Measurements from ENCODE around the gene TFEB.

The TFEB gene

DNA sequence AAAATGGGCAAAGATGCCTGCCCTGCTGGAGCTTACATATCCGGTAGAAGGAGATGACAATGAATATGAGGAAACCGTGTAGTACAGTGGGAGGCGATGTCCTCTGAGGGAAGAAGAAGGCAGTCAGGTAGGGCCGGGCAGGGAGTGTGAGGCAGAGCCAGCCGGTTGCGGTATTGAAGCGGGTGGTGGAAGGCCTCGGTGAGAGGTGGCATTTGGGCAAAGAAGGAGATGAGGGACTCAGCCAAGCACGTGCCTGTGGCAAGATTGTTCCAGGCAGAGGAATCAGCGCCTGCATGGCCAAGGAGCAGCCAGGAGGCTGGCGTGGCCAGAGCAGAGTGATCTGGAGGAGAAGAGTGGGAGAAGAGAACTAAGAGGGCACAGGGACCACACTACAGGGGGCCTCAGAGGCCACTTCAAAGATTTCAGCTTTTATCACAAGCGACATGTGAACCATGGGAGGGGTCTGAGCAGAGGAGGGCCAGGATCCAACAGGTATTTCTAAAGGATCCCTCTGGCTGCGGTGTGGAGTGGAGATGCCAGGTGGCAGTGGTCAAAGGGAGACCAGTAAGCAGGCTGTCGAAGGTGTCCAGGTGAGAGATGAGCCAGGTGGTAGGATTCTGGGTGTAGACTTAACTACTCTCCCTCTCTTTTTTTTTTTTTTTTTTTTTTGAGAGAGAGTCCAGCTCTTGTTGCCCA is 83.3 kb downstream of the TFEB start:
- H3K9me3 ChIP-seq (ENCODE audit: control insufficient read depth, insufficient read depth, low read depth, low read length) = no peaks in the 10 kb centered on the region
- no peak overlapping the region for H3K27ac ChIP-seq (ENCODE audit: extremely low read depth, low read depth, low read length)
- 0 out of 2 replicates have a peak, but pooled peaks cover 3% of the 10 kb centered on the region for H3K4me1 ChIP-seq (ENCODE audit: control insufficient read depth, insufficient read depth, low read length)
- TF ChIP-seq, protein P1, sequence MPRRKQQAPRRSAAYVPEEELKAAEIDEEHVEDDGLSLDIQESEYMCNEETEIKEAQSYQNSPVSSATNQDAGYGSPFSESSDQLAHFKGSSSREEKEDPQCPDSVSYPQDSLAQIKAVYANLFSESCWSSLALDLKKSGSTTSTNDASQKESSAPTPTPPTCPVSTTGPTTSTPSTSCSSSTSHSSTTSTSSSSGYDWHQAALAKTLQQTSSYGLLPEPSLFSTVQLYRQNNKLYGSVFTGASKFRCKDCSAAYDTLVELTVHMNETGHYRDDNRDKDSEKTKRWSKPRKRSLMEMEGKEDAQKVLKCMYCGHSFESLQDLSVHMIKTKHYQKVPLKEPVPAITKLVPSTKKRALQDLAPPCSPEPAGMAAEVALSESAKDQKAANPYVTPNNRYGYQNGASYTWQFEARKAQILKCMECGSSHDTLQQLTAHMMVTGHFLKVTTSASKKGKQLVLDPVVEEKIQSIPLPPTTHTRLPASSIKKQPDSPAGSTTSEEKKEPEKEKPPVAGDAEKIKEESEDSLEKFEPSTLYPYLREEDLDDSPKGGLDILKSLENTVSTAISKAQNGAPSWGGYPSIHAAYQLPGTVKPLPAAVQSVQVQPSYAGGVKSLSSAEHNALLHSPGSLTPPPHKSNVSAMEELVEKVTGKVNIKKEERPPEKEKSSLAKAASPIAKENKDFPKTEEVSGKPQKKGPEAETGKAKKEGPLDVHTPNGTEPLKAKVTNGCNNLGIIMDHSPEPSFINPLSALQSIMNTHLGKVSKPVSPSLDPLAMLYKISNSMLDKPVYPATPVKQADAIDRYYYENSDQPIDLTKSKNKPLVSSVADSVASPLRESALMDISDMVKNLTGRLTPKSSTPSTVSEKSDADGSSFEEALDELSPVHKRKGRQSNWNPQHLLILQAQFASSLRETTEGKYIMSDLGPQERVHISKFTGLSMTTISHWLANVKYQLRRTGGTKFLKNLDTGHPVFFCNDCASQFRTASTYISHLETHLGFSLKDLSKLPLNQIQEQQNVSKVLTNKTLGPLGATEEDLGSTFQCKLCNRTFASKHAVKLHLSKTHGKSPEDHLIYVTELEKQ (tag by site-specific recombination; IDR thresholded peaks at IDR 0.05; ENCODE audit: borderline replicate concordance) = no peak
- peak; percentile 64 for TF ChIP-seq SCRT2 (tag by site-specific recombination; IDR thresholded peaks at IDR 0.05)
- ChIA-PET CTCF (interaction anchor here (1.1 to 1.2 kb wide), 2 partner anchors 31 to 54 kb away, joined by 3 read pairs; no protein-coding TSS in a partner anchor), POLR2A (no interaction called here)
- no peaks in the 10 kb centered on the region for H3K36me3 ChIP-seq (ENCODE audit: control insufficient read depth in 2 of 2, insufficient read depth in 1 of 2, low read length in 2 of 2)
- H3K4me3 ChIP-seq (ENCODE audit: low read depth, low read length) = no peak overlapping the region

DNA sequence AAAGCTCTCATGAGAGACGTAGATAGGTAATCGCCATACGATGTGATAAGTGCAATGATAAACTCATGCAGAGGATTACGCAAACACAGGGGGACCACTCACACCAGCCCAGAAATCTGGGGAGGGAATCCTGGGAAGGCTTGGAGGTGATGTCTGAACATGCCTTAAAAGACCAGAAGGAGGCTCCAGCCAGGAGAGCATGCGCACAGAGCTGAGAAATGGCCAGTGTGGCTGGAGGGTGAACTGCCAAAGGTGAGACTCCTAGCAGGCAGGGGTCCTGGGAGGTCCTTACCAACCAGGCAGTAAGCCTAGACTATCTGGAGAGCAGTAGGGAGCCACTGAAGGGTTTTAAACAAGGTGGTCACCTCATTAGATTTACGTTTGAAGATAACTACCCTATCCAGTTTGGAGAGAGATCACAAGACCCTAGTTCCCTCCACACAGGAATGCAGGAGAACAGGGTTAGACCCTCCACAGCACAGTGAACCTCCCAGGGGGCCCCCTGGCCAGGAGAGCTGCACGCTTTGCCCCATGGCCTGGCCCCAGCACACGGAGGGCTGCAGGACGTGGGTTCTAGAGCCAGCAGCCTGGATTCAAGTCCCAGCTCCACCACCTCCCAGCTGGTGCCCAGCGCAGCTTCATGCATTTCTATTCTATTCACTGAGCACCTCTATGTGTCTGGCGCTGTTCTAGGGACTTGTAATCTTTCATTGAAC is 84.0 kb downstream of the TFEB start:
- H3K4me1 ChIP-seq (ENCODE audit: control insufficient read depth, insufficient read depth, low read length) = 0 out of 2 replicates have a peak, but pooled peaks cover 3% of the 10 kb centered on the region
- no peaks in the 10 kb centered on the region for H3K36me3 ChIP-seq (ENCODE audit: control insufficient read depth in 2 of 2, insufficient read depth in 1 of 2, low read length in 2 of 2)
- TF ChIP-seq GLIS1 (tag by site-specific recombination; IDR thresholded peaks at IDR 0.05) = peak; percentile 79
- TF ChIP-seq ZFP69B (tag by site-specific recombination; IDR thresholded peaks at IDR 0.05) = no peak
- no peak for TF ChIP-seq ZNF792 (tag by site-specific recombination; IDR thresholded peaks at IDR 0.05)
- no peak for TF ChIP-seq ZNF184 (tag by site-specific recombination; IDR thresholded peaks at IDR 0.05)
- TF ChIP-seq, protein P2, sequence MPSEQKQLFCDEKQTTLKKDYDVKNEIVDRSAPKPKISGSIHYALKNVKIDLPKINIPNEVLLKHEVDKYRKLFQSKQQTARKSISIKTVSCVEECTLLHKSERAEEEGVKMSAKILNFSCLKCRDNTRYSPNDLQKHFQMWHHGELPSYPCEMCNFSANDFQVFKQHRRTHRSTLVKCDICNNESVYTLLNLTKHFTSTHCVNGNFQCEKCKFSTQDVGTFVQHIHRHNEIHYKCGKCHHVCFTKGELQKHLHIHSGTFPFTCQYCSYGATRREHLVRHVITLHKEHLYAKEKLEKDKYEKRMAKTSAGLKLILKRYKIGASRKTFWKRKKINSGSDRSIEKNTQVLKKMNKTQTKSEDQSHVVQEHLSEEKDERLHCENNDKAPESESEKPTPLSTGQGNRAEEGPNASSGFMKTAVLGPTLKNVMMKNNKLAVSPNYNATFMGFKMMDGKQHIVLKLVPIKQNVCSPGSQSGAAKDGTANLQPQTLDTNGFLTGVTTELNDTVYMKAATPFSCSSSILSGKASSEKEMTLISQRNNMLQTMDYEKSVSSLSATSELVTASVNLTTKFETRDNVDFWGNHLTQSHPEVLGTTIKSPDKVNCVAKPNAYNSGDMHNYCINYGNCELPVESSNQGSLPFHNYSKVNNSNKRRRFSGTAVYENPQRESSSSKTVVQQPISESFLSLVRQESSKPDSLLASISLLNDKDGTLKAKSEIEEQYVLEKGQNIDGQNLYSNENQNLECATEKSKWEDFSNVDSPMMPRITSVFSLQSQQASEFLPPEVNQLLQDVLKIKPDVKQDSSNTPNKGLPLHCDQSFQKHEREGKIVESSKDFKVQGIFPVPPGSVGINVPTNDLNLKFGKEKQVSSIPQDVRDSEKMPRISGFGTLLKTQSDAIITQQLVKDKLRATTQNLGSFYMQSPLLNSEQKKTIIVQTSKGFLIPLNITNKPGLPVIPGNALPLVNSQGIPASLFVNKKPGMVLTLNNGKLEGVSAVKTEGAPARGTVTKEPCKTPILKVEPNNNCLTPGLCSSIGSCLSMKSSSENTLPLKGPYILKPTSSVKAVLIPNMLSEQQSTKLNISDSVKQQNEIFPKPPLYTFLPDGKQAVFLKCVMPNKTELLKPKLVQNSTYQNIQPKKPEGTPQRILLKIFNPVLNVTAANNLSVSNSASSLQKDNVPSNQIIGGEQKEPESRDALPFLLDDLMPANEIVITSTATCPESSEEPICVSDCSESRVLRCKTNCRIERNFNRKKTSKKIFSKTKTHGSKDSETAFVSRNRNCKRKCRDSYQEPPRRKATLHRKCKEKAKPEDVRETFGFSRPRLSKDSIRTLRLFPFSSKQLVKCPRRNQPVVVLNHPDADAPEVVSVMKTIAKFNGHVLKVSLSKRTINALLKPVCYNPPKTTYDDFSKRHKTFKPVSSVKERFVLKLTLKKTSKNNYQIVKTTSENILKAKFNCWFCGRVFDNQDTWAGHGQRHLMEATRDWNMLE (tag by site-specific recombination; conservative IDR thresholded peaks at IDR 0.05; ENCODE audit: low read depth) = no peak
- no peak for TF ChIP-seq ZNF777 (tag by site-specific recombination; IDR thresholded peaks at IDR 0.05; ENCODE audit: borderline replicate concordance)
- TF ChIP-seq ZNF600 (tag by site-specific recombination; IDR thresholded peaks at IDR 0.05) = no peak
- ChIA-PET POLR2A (interaction anchor here (0.6 kb wide), 1 partner anchor 8 kb away, joined by 9 read pairs; no protein-coding TSS in a partner anchor), CTCF (interaction anchor here (0.5 to 1.2 kb wide), 3 partner anchors 32 to 122 kb away, joined by 3 read pairs; no protein-coding TSS in a partner anchor)
- H3K27ac ChIP-seq (ENCODE audit: extremely low read depth, low read depth, low read length) = no peak overlapping the region
- no peaks in the 10 kb centered on the region for H3K9me3 ChIP-seq (ENCODE audit: control insufficient read depth, insufficient read depth, low read depth, low read length)
- H3K4me3 ChIP-seq (ENCODE audit: low read depth, low read length) = no peak overlapping the region

DNA sequence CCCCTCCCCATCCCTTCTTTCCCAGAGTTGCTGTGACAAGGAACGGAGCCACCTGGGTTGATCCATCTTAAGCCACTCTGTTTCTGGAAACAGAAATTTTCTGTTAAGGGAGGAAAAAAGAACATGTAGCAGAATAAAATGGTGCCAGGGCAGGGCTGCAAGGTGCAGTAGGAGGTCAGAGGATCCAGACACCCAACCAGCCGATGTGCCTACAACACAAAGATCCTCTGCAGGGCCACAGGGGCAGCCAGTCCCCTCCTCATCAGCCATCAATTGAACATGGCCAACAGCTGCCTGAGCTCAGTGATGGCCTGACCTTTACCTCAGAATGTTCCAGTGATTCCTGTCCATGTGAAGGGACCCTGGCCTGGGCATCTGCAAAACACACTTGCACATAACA is 85.3 kb downstream of the TFEB start:
- TF ChIP-seq ZNF174 (tag by site-specific recombination; IDR thresholded peaks at IDR 0.05) (no peak), KLF8 (tag by site-specific recombination; IDR thresholded peaks at IDR 0.05) (no peak), ZNF530 (tag by site-specific recombination; IDR thresholded peaks at IDR 0.05; ENCODE audit: low read depth) (no peak), ZNF624 (tag by site-specific recombination; IDR thresholded peaks at IDR 0.05) (no peak), ZNF324 (tag by site-specific recombination; IDR thresholded peaks at IDR 0.05) (no peak)
- ChIA-PET CTCF (interaction anchor here (0.6 to 1.0 kb wide), 3 partner anchors 11 to 496 kb away, joined by 3 read pairs; no protein-coding TSS in a partner anchor), POLR2A (no interaction called here)
- H3K4me3 ChIP-seq (ENCODE audit: low read depth, low read length) = no peak overlapping the region
- no peak overlapping the region for H3K27ac ChIP-seq (ENCODE audit: extremely low read depth, low read depth, low read length)
- H3K9me3 ChIP-seq (ENCODE audit: control insufficient read depth, insufficient read depth, low read depth, low read length) = no peaks in the 10 kb centered on the region
- no peaks in the 10 kb centered on the region for H3K4me1 ChIP-seq (ENCODE audit: control insufficient read depth, insufficient read depth, low read length)
- no peaks in the 10 kb centered on the region for H3K36me3 ChIP-seq (ENCODE audit: control insufficient read depth in 2 of 2, insufficient read depth in 1 of 2, low read length in 2 of 2)
